Endothelial cell of umbilical vein (primary cell): ENCODE results near the gene MATN1. TPM values are rescaled to one million over a fixed set of nuclear protein-coding genes. Genes with fewer than 3 reads are reported as not detected.

ENCODE experiments used
- BruUV-seq: library from RNA; stranded (reverse); fragments of 400-500 nt; replicated peaks from 2 replicates; lab custom pipeline; 2021; lab: Mats Ljungman, UMichigan
- CTCF ChIA-PET: fragments of 300-600, 350-600 bp; sonication (Branson Sonifier 250); formaldehyde crosslinking; loops from one replicate; lab custom pipeline; 2021; ENCODE audit warnings: antibody characterized with exemption, inconsistent platforms; lab: Charles Lee
- POLR2A ChIA-PET: fragments of 300-600, 350-600 bp; sonication (Branson Sonifier 250); formaldehyde crosslinking; loops from one replicate; lab custom pipeline; 2021; ENCODE audit warnings: antibody characterized with exemption, inconsistent platforms; lab: Charles Lee
- DNase-seq: peaks from one replicate; pipeline ENCODE4 v3.0.0-alpha.2; 2011; ENCODE audit warnings: low read depth, low spot score
- FAIRE-seq: peaks from 2 replicates; lab custom pipeline; 2011; peaks lifted over from hg19 to GRCh38; lab: Jason Lieb, UNC
- H2AFZ ChIP-seq: 2 replicates; pipeline ENCODE4 v1.6.0; 2012; ENCODE audit warnings: low read depth, low read length, control low read depth, inconsistent platforms
- H3K27ac ChIP-seq: 2 replicates; pipeline ENCODE4 v1.5.1; 2011; ENCODE audit warnings: low read depth, mild to moderate bottlenecking, control low read depth, low read length, moderate library complexity; ENCODE audit not compliant: insufficient read depth
- H3K27me3 ChIP-seq, 2 experiments: 2 replicates each; pipeline versions ENCODE4 v1.6.0 to v1.6.1; 2011; ENCODE audit warnings: low read length in 2 of 2, mixed read lengths in 1 of 2; ENCODE audit not compliant: control insufficient read depth in 2 of 2, insufficient read depth in 2 of 2
- H3K36me3 ChIP-seq, 2 experiments: 2 replicates in 1 of 2; 3 replicates in 1 of 2; pipeline ENCODE4 v1.5.1; 2011; ENCODE audit warnings: low read length in 2 of 2, mild to moderate bottlenecking in 1 of 2, moderate library complexity in 1 of 2; ENCODE audit not compliant: control insufficient read depth in 2 of 2, insufficient read depth in 2 of 2; ENCODE audit errors: extremely low read depth in 1 of 2
- H3K4me1 ChIP-seq: 3 replicates; pipeline ENCODE4 v1.5.1; 2011; ENCODE audit warnings: mild to moderate bottlenecking, low read length; ENCODE audit not compliant: control insufficient read depth, insufficient read depth; ENCODE audit errors: extremely low read depth
- H3K4me2 ChIP-seq: 2 replicates; pipeline ENCODE4 v1.6.1; 2011; ENCODE audit warnings: low read length, control low read depth, mixed read lengths; ENCODE audit not compliant: insufficient read depth
- H3K4me3 ChIP-seq, 3 experiments: fragments of 200-600 bp in 1 of 3; sonication (generic), shearing (Covaris generic) in 1 of 3; replicated peaks in 1 of 3; 2 replicates each; pipeline ENCODE4 v1.5.1; 2011 to 2016; ENCODE audit warnings: control low read depth in 3 of 3, low read length in 3 of 3, mild to moderate bottlenecking in 2 of 3, inconsistent platforms in 1 of 3, low read depth in 1 of 3, moderate library complexity in 1 of 3; ENCODE audit not compliant: insufficient read depth in 1 of 3
- H3K79me2 ChIP-seq: 2 replicates; pipeline ENCODE4 v1.6.0; 2012; ENCODE audit warnings: low read length, inconsistent platforms; ENCODE audit not compliant: control insufficient read depth, insufficient read depth
- H3K9ac ChIP-seq: replicated peaks from 2 replicates; pipeline ENCODE3; 2011; ENCODE audit warnings: low read length, control low read depth; ENCODE audit not compliant: insufficient read depth; ENCODE audit errors: extremely low read depth
- H3K9me1 ChIP-seq: replicated peaks from 3 replicates; pipeline ENCODE4 v1.6.0; 2011; ENCODE audit warnings: mild to moderate bottlenecking, low read length; ENCODE audit not compliant: control insufficient read depth, insufficient read depth; ENCODE audit errors: extremely low read depth
- H3K9me3 ChIP-seq: replicated peaks from 2 replicates; pipeline ENCODE4 v1.5.1; 2012; ENCODE audit warnings: low read length, inconsistent platforms; ENCODE audit not compliant: control insufficient read depth, insufficient read depth
- H4K20me1 ChIP-seq: replicated peaks from 2 replicates; pipeline ENCODE3; 2011; ENCODE audit warnings: mild to moderate bottlenecking, low read length; ENCODE audit not compliant: control insufficient read depth, insufficient read depth; ENCODE audit errors: extremely low read depth
- EZH2 ChIP-seq: IDR thresholded peaks from 2 replicates; pipeline ENCODE4 v1.6.1; 2012; ENCODE audit warnings: borderline replicate concordance, low read depth, mild to moderate bottlenecking, moderate library complexity, low read length, inconsistent platforms; ENCODE audit not compliant: severe bottlenecking
- FOS ChIP-seq: IDR thresholded peaks from 2 replicates; pipeline ENCODE4 v1.6.1; 2011; ENCODE audit warnings: mild to moderate bottlenecking, low read length, moderate library complexity, borderline replicate concordance; ENCODE audit not compliant: insufficient read depth
- GATA2 ChIP-seq: IDR thresholded peaks from 2 replicates; pipeline ENCODE4 v1.7.0; 2011; ENCODE audit warnings: low read depth, mild to moderate bottlenecking, moderate library complexity, mixed read lengths, low read length; ENCODE audit not compliant: insufficient read length, insufficient read depth
- JUN ChIP-seq: IDR thresholded peaks from 2 replicates; pipeline ENCODE4 v1.6.1; 2011; ENCODE audit warnings: borderline replicate concordance, low read depth; ENCODE audit not compliant: insufficient read length, insufficient read depth
- MYC ChIP-seq: IDR thresholded peaks from one replicate; pipeline ENCODE4 v1.6.1; 2011; ENCODE audit warnings: mild to moderate bottlenecking, low read depth, low read length
- POLR2A ChIP-seq: IDR thresholded peaks from 2 replicates; pipeline ENCODE4 v1.6.1; 2012; ENCODE audit warnings: low read depth, mild to moderate bottlenecking, control low read depth, low read length
- POLR2AphosphoS5 ChIP-seq: IDR thresholded peaks from 2 replicates; pipeline ENCODE4 v1.6.1; 2012; ENCODE audit warnings: low read depth, mild to moderate bottlenecking, control low read depth, low read length, moderate library complexity; ENCODE audit not compliant: insufficient read depth
- dilution Hi-C: fragments of 300-500 bp; cut with MboI; formaldehyde crosslinking; loops from one replicate; pipeline ENCODE4 v1.15.0; 2019; ENCODE audit warnings: low sequenced_read_pairs; ENCODE audit not compliant: extremely low pct_ligation_motif_present
- intact Hi-C: fragments of 100-400 bp; cut with micrococcal nuclease; formaldehyde crosslinking; loops from one replicate; pipeline ENCODE4 v1.10.0; 2022
- polyA plus RNA-seq, 4 experiments: library from polyadenylated mRNA; depleted of rRNA in 3 of 4; stranded (reverse) in 3 of 4; unstranded in 1 of 4; fragments of >200 nt; gene quantifications; 2 replicates each; pipeline versions ENCODE4 v1.2.1 to v1.2.3, GENCODE V29; 2011 to 2012; ENCODE audit warnings: missing spikeins in 1 of 4
- total RNA-seq: library from RNA; stranded (reverse); gene quantifications from 2 replicates; pipeline ENCODE4 v1.2.3, GENCODE V29; 2021
- TF ChIP-seq, protein P1 (sequence below), 2 donors: IDR thresholded peaks; 1 replicate in 1 of 2; 2 replicates in 1 of 2; pipeline ENCODE4 v1.5.1; 2011; ENCODE audit warnings: low read length in 2 of 2, mild to moderate bottlenecking in 2 of 2, moderate library complexity in 2 of 2, control low read depth in 1 of 2, inconsistent platforms in 1 of 2, low read depth in 1 of 2; ENCODE audit not compliant: insufficient read depth in 1 of 2; ENCODE audit errors: extremely low read depth in 1 of 2
- TF ChIP-seq, protein P2 (sequence below): IDR thresholded peaks from 2 replicates; pipeline ENCODE4 v1.6.1; 2011; ENCODE audit not compliant: insufficient read depth, insufficient read length

The MATN1 gene
- total and polyA plus RNA-seq, 2 donors (not counting 3 experiments of a cell fraction or from before 2014, with no cell fraction given): 0.29 to 0.36 TPM

DNA sequence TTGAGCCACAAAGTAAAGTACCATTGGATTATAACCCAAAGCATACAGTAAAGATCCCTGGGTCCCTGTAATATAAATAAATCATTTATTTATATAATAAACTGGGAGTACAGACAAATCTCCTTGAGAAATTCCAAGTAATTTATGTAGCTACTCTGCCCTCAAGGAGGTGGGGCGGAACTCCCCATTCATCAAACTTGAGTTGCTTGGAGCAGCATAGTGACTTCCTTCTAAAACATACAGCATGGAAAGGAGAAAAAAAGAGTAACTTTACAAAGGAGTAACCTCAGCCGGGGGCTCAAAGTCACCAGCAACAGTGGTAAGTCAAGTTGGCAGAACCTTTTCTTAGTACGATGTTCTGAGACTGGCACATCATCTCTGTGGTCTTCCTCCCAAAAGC lies 29.7 kb upstream of the MATN1 start:
- H3K9me1 ChIP-seq: no peaks in the 10 kb centered on the region
- DNase-seq (no peak), FAIRE-seq (no peak)
- no peaks in the 10 kb centered on the region for H4K20me1 ChIP-seq
- H3K27ac ChIP-seq: no peak overlapping the region
- dilution Hi-C loops (no loop called here), intact Hi-C loops (no loop called here)
- H3K4me2 ChIP-seq: no peak overlapping the region
- H2AFZ ChIP-seq: no peak overlapping the region
- no peak overlapping the region for H3K9ac ChIP-seq
- peaks cover 30% of the 10 kb centered on the region for H3K4me1 ChIP-seq
- no peaks in the 10 kb centered on the region for H3K9me3 ChIP-seq
- POLR2A ChIA-PET: no interaction called here
- H3K79me2 ChIP-seq: peaks cover 36% of the 10 kb centered on the region
- H3K27me3 ChIP-seq: no peaks in the 10 kb centered on the region
- no peak for TF ChIP-seq GATA2
- TF ChIP-seq, protein P1, sequence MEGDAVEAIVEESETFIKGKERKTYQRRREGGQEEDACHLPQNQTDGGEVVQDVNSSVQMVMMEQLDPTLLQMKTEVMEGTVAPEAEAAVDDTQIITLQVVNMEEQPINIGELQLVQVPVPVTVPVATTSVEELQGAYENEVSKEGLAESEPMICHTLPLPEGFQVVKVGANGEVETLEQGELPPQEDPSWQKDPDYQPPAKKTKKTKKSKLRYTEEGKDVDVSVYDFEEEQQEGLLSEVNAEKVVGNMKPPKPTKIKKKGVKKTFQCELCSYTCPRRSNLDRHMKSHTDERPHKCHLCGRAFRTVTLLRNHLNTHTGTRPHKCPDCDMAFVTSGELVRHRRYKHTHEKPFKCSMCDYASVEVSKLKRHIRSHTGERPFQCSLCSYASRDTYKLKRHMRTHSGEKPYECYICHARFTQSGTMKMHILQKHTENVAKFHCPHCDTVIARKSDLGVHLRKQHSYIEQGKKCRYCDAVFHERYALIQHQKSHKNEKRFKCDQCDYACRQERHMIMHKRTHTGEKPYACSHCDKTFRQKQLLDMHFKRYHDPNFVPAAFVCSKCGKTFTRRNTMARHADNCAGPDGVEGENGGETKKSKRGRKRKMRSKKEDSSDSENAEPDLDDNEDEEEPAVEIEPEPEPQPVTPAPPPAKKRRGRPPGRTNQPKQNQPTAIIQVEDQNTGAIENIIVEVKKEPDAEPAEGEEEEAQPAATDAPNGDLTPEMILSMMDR (IDR thresholded peaks at IDR 0.05; ENCODE audit: extremely low read depth in 1 of 2, insufficient read depth in 1 of 2, low read depth in 1 of 2, low read length in 2 of 2): no peak
- TF ChIP-seq MYC: no peak
- no peak for TF ChIP-seq JUN
- TF ChIP-seq POLR2A: no peak
- no peak for TF ChIP-seq POLR2AphosphoS5
- no peak for TF ChIP-seq FOS
- TF ChIP-seq, protein P2, sequence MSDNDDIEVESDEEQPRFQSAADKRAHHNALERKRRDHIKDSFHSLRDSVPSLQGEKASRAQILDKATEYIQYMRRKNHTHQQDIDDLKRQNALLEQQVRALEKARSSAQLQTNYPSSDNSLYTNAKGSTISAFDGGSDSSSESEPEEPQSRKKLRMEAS: no peak
- no peak for TF ChIP-seq EZH2
- CTCF ChIA-PET: interaction anchor here (1.0 to 3.9 kb wide), 2 partner anchors 27 to 29 kb away, joined by 3 to 20 read pairs; no protein-coding TSS in a partner anchor
- H3K36me3 ChIP-seq: no peaks in the 10 kb centered on the region
- BruUV-seq: no TSS peak
- H3K4me3 ChIP-seq: no peak overlapping the region
